GM19023 (cell line): ENCODE measurements around the gene PXDN.
"Not testable (repeated sequence)": the region's sequence is repeated elsewhere in the genome, so short reads cannot be mapped to it uniquely, and the experiment has no call there.

Source experiments
- ATAC-seq: cut with Tn5 transposase; IDR thresholded peaks from one replicate; pipeline ENCODE4 v1.9.1; 2021; ENCODE audit warnings: mild to moderate bottlenecking, moderate library complexity; ENCODE audit not compliant: unreplicated experiment

PXDN gene

GRCh38 chr2:1685078-1685956 is 59.0 kb downstream of the PXDN start:
- ATAC-seq: no peak

- no peak for ATAC-seq
Observed at GRCh38 chr2:1683297-1683696, 61.0 kb downstream of the PXDN start.

DNA sequence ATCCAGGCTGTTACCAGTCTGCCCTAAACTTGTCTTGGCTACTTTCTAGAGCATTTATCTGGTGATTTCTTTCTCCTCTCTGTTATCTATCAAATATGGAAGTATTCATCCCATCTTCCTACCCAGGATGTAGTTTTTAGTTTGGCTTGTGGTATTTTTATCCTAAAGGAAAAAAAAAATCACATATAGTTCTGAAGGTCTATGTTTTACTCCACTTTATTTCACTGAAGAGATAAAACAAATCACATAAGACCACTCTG is 62.2 kb downstream of the PXDN start:
- no peak for ATAC-seq

GRCh38 chr2:1681323-1682180 is 62.8 kb downstream of the PXDN start:
- no peak for ATAC-seq

- no peak for ATAC-seq
Observed at GRCh38 chr2:1681017-1681318, 63.3 kb downstream of the PXDN start.

DNA sequence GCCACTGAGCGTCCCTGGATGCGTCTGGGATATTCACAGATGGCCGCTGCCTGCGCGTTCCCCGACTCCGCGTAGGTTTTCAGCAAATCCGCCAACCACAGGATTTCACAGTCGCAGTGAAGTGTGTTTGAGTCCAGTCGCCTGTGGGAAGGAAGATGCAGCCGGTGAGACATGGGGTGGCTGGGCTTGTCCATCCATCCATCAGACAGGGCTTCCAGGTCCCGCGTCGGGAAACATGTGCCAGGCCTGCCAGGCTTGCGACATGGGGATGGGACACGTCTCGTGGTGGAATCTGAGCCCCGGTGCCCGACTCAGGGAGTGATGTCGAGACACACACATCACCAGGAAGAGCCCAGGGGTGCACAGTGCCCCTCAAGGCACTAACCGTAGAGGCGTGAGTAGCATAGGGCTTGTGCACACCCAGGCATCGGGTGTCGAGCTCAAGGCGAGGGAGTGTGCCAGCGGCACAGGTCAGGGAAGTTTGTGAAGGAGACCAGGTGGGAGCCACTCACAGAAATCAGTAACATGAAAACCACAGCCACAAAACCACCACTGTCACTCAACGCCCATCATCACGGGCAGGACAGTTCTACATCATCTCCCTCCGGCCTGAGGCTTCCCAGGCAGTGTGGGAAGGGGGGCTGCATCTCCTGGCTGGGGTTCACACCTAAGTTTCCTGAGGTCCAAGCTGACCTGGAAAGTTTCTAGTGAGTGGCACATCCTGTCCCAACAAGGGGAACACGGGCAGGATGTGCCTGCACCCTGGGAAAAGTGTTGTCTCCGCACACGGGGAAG is 63.9 kb downstream of the PXDN start:
- no peak for ATAC-seq

- ATAC-seq: not testable (repeated sequence)
Observed at GRCh38 chr2:1679488-1680039, 64.8 kb downstream of the PXDN start.

DNA sequence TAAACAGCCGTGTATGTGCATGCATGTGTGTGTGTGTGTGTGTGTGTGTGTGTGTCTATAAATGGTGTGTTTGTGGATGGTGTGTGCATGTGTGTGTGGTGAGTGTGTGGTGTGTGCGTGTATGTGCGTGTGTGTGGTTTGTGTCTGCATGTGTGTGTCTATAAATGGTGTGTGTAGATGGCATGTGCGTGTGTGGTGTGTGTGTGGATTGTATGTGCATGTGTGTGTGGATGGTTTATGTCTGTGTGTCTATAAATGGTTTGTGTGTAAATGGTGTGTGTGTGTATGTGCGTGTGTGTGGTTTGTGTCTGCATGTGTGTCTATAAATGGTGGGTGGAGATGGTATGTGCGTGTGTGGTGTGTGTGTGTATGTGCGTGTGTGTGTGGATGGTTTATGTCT is 65.2 kb downstream of the PXDN start:
- ATAC-seq: not testable (repeated sequence)

DNA sequence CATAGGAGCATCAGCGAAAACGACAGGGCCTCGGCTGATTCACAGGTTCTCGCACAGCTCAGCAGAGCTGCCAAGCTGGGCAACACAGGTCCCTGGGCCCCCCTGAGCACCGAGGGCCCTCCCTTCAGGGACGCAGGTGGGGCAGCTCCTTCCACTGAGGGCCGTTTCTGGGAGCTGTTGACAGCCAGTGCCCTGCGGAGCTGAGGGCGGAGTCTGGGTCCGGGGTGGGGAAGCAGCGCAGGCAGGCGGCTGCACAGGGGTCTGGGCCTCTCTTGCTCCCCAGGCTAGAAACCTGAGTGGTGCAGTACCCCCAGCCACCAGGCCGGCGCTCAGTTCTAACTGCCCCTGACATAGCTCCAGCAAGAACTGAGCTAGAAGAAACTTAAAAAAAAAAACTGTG is 65.7 kb downstream of the PXDN start:
- ATAC-seq: no peak

DNA sequence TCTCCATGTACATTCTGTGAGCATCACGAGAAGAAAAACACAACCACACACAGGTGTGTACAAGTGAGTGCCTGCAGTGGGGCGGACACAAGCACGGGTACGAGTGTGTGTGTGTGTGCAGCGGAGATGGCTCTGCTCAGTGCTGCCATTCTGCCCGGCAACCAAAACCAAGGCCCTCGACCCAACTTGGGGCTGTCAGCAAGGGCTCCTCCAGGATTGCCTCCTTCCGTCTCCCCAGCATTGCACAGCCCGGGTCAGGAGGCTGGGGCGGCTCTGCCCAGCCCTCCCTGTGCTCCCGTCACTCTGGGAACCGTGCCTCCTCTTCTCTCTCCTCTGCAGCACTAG is 66.5 kb downstream of the PXDN start:
- no peak for ATAC-seq

- ATAC-seq: no peak
Observed at GRCh38 chr2:1676913-1677820, 67.1 kb downstream of the PXDN start.

- no peak for ATAC-seq
Observed at GRCh38 chr2:1676091-1676912, 68.0 kb downstream of the PXDN start.

DNA sequence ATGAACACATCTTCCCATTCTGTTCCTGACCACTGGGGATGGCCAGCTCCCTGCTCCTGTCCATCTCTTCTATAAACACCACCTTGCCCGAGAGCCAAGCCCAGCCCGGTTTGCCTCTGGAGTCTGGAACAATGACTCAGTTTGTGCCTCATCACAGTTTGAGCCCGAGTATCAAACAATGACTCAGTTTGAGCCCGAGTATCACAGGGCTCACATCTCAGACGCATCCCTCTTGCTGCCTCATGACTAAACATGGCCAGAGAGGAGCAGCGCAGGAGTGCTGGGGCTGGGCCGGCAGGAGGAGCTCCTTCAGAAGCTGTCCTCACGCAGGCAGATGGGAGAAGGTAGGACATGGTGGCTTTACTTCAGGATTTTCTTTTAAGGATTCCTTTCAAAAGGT is 68.7 kb downstream of the PXDN start:
- ATAC-seq: no peak

GRCh38 chr2:1674766-1675397 is 69.4 kb downstream of the PXDN start:
- no peak for ATAC-seq

DNA sequence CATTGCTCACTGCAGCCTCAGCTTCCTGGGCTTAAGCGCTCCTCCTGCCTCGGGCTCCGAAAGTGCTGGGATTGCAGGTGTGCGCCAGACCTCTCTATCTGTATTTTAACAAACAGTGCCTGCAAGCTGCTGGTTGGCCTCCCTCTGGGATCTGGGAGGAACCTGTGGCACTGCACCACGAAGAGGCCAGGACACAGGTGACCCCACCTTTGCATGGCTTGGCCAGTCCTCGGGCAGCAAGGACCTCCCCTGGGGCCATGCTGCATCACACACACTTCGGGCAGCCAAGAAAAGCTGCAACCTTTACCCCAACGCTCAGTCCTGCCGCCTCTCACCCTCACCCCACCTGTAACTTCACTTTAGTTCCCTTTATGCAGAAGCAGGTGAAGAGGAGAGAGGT is 70.0 kb downstream of the PXDN start:
- ATAC-seq: no peak

- no peak for ATAC-seq
Observed at GRCh38 chr2:1673160-1673944, 71.0 kb downstream of the PXDN start.

DNA sequence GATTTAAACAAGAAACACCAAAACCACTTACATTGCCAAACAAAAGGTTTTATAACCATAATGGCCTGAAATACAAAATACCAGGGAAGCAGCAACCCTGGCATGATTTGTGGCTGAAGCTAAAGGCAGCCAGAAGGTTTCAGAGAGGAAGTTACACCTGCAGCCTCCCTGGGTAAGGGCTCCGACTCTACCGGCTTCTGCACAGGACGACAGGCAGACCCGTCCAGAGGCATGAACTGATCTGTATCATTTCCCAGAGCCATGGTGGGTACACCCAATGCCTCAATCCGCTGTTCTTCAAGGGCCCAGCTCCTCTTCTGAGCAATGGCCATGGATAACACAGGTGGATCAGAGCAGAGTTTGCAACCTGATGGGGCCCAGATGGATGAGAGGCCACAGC is 71.6 kb downstream of the PXDN start:
- ATAC-seq: no peak

DNA sequence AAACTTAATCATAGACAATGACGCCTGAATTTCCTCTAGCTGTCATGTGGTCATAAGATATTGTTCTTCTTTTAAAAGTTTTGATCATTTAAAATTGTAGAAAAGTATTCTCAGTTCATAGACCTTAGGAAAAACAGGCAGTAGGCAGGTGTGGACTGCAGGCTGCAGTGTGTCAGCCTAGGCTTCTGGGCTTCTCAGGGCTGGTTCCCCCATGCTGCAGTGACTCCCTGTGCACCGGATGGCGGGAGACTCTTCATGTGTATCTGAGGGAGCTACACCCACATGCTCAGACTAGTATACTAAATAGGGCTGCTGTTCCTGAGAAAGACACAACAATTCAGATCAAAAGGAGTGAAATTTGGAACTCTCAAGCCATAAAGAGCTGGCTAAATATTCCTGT is 72.4 kb downstream of the PXDN start:
- ATAC-seq: no peak
